ENCODE results near the gene PRODH2.
"Not testable (repeated sequence)": the region's sequence is repeated elsewhere in the genome, so short reads cannot be mapped to it uniquely, and the experiment has no call there.

Gene PRODH2

DNA sequence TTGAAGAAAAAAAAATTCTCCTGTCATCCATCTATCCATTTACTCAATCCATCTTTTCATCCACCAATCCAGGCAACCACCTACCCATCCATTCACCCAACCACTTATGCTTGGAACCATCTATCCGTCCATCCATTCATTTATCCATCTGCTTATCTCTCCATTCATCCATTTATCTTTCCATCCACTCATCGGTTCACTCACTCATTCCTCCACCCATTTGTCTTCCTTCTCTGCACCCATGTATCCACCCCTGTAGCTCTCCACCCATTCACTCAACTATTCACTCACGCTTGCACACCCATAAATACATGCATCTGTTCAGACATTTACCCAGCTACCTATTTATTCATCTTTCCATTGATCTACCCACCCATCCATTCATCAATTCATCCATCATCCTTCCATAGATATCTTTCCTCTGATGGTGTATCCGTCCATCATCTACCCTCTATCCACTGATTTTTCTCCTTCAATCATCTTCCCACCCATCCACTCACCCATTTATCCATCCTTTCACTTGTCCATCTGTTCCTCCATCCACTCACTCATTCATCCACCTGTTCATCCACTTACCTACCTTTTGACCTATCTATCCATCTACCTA lies 30.1 kb upstream of the PRODH2 start:
- no peak for DNase-seq

DNA sequence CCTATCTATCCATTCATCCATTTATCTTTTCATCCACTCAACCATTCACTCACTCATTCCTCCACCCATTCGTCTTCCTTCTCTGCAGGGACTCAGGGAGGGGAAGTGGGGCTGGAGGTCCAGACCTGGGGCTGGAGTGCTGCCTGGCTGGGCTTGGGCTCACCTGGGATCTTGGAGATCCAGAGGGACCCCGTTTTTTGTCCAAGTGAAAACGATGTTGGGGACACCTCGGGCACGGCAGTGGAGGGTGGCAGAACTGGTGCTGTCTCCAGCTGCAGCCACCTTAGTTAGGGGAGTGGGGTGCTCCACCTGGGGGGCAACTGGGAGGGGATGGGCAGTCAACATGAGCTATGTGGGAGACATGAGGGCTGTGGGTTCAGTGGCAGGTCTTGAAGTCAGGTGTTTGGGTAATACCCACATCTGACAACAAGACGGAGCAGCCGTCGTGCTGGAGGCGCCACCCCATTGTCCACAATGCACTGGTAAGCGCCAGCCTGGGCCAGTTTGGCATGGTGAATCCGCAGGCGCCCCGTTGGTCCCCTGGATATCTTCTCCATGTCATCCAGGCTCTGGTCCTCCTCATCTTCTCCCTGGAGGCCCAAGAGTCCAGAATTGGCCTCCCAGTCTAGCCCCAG lies 29.4 kb upstream of the PRODH2 start:
- no peak for DNase-seq

DNA sequence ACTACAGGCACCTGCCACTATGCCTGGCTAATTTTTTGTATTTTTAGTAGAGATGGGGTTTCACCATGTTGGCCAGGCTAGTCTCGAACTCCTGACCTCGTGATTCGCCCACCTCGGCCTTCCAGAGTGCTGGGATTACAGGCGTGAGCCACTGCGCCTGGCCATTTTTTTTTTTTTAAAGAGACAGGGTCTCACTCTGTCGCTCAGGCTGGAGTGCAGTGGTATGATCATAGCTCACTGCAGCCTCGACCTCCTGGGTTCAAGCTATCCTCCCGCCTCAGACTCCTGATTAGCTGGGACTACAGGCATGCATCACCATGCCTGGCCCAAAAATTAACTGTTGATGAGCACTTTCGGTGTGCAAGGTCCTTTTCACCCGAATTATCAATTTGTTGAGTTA lies 23.5 kb upstream of the PRODH2 start:
- DNase-seq, result not testable (repeated sequence)

DNA sequence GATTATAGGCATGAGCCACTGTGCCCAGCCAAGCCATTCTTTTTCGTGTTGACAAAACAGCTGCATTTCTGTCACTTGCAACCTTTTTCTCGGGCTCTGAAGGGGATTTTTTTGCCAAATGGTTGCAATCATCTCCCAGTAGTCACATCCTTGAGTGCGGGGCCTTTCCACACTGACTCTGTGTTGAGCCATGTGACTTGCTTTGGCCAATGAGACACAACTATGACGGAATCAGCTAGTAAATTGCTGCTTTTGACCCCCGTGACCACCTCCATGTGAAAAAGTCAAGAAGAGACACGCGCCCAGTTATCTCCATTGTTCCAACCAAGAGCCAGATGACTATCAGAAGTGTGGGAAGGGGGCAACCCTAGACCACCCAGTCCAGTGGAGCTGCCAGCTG lies 21.3 kb upstream of the PRODH2 start:
- DNase-seq, result no peak

DNA sequence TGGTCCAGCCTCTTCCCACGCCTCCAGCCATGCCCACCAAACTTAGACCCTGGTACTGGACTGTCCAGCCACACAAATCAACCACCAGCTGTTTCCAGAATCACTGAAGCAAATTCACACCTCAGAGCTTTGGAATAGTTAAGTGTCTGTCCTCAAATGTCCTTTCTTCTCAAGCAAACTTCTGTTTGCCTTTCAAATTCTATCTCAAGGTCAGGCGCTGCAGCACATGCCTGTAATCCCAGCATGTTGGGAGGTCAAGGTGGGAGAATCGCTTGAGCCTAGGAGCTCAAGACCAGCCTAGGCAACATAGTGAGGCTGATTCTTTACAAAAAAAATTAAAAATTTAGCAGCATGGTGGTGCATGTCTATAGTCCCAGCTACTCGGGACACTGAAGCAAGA lies 19.4 kb upstream of the PRODH2 start:
- no peak for DNase-seq

DNA sequence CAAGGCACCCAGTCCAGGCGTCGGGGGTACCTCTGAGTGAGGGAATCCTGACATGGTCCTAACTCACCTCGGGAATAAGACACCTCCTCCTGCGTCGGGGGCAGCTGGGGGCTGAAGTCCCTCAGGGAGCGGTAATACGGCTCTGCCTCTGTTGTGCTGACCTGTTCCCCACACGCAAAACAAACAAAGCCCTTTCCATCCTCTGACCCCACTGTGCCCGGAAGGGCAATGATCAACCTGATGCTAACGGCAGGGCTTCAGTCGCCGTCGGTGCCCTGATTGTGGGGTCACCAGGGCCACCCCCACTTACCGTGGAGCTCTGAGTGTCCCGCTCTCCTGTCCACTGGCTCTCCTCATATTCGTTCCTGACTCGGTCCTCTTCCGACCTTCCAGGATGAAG lies 18.3 kb upstream of the PRODH2 start:
- no peak for DNase-seq

DNA sequence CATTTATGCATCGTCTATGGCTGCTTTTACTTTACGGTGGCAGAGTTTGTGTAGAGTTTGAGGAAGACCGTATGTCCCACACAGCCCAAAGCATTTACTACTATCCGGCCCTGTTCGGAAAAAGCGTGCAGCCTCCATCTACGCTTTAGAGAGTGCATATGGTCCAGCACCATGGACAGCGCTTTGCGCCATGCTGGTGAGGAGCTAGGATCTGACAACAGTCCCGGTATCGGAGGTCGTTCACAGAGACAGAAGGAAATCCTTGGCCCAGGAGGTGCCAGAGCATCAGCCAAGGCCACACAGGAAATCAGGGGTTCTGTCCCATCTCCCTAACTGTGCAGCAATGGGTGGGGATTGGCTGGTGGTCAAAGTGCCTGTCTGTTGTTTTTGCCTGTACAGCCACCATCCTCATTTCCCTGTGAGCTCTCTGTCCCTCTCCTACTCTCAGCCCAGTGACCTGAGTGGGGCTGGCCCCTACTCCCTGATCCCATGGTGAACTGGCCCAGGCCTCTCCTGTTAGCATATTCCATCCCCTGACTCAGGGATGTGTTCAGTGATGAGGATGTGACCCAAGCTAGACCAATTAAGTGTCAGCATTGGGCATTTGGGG lies 16.2 kb upstream of the PRODH2 start:
- DNase-seq, result peak; percentile 89

DNA sequence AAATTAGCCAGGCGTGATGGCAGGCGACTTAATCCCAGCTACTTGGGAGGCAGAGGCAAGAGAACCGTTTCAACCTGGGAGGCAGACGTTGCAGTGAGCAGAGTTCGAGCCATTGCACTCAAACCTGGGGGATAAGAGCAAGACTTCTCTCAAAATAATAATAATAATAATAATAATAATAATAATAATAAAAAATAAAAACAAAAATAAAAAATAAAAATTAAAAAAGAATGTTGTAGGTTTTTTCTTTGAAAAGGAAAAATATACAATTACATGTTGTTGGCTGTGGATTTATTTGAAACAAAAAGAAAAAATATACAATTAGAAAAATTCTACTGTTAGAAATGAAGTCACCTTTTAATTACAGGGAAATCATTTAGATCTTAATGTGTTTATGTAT lies 11.5 kb upstream of the PRODH2 start:
- no peak for DNase-seq

DNA sequence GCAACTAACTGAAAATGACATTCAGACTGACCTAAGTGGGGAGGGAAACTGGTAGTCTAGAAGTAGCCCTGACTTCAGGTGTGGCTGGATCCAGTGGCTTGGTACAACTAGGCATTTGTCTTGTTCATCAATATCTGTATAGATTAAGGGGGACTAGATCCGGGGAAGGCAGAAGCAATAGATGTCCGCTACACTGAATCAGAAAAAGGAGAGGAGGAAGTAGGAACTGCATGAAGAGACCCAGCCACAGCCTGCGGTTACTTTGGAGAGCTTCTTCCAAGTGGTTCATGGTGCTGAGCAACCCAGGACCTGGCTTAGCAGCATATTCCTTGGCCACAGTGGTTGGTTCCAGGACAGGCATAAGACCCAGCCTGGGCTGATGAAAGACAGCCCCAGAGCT lies 9.9 kb upstream of the PRODH2 start:
- DNase-seq, result no peak

DNA sequence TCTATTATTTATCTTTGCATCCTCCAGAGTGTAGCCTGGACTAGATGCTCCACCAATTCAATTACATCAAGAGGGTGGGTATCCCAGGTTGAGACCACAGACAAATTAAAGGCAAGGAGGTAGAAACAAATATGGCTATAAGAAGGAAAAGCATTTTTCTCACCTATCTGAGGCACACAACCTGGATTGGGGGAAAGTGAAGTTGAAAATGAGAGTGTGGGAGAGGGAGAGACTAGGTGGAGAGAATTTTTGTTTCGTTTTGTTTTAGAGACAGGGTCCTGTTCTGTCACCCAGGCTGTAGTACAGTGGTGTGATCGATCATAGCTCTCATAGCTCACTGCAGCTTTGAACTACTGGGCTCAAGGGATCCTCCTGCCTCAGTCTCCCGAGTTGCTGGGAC lies 5.8 kb upstream of the PRODH2 start:
- DNase-seq, result no peak

DNA sequence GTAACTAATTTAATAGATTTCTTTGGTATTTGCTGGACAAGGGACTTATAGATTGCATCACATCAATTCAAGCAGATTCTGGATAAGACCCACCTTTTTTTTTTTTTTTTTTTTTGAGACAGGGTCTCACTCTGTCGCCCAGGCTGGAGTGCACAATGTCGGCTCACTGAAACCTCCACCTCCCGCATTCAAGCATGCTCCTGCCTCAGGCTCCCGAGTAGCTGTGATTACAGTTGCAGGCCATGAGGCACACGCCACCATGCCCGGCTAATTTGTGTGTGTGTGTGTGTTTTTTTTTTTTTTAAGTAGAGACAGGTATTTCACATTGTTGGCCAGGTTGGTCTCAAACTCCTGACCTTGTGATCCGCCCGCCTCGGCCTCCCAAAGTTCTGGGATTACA lies 4.2 kb upstream of the PRODH2 start:
- DNase-seq, result no peak

DNA sequence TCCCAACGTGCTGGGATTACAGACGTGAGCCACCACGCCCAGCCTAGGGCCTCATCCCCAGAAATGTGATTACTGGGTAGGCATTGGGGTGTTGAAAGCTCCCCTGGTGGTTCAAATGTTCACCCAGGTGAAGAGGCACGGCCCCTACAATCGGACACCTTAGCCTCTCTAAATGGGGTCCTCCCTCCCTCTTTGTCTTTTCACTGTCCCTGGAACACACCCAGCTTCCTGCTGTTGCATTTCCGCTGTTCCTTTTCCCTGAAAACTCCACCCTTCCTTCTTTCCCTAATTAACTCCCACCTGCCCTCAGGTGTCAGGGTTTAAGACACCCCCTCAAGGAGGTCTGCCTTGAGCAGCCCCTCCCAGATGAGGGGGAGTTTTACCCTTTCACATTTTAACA lies 3.6 kb upstream of the PRODH2 start:
- DNase-seq, result no peak

DNA sequence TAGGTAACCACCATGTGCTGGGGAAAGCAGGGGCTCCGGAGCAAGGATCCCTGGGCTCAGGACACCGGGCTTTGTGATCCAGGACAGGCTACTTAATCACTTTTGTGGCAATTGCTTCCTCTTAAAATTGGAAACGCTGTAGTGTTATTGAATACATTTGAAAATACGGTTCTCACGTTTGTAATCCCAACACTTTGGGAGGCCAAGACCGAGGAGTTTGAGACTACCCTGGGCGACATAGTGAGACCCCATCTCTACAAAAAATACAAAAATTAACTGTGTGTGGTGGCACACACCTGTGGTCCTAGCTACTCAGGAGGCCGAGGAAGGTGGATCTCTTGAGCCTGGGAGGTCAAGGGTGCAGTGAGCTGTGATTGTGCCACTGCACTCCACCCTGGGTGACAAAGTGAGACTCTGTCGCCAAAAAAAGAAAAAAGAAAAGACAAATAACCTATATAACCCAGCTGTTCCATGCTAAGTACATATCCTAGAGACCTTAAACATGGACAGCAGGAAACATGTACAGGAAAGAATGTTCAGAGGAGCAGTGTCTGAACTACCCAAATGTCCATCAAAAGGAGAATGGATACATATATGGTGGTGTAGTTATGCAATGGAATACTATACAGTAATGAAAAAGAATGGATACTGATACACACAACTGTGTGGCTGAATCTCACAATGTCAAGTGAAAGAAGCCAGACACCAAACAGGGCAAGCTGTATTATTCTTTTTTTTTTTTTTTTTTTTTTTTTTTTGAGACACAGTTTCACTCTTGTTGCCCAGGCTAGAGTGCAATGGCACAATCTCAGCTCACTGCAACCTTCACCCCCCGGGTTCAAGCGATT lies 622 bp upstream of the PRODH2 start:
- no peak for DNase-seq

DNA sequence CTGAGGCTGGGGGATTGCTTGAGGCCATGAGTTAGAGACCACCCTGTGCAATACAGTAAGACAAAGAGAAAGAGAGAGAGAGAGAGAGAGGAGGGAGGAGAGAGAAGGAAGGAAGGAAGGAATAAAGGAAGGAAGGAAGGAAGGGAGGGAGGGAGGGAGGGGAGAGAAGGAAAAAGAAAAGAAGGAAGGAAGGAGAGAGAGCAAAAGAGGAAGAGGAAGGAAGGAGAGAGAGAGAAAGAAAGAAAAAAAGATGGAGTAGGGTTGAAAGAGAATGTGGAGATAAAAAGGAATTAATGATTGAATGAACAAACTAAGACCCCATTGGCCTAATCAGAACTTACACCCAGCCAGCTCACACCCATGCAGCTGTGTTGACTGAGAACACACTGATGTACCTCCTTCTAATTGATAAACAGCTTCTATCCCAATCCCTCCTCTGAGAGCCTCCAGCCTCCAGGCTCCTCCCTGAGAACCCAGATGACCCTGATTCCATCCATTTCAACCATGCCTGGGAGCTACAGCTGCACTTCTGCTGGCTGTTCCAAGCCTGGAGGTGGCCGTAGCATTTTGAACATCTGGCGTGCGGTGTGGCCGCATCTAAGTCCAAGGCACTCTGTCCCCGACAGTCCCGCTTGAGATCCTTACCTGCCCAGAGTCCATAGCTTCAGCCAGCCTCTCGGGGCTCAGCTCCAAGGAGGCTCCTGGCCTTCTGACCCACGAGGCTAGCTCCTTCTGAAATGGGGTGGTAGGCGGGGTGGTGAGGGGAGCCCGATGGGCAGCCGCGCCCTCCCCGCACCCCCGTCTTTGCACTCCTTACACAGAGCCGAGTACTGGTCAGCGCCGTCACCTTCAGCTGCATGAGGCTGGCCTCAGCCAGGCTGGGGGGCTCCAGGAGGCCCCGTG lies 1.1 kb downstream of the PRODH2 start:
- DNase-seq, result no peak

DNA sequence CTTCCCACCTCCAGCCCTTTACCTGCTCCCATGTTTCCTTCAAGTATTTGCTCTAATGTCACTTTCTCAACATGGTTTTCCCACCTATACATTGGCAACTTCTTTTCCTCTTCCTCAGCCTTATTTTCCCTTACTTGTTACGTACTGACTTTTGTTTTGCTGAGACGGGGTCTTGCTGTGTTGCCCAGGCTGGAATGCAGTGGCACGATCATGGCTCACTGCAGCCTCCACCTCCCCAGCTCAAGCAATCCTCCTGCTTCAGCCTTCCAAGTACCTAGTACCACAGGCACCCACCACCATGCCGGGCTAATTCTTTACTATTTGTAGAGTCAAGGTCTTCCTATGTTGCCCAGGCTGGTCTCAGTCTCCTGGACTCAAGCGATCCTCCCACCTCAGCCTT lies 5.0 kb downstream of the PRODH2 start:
- no peak for DNase-seq

DNA sequence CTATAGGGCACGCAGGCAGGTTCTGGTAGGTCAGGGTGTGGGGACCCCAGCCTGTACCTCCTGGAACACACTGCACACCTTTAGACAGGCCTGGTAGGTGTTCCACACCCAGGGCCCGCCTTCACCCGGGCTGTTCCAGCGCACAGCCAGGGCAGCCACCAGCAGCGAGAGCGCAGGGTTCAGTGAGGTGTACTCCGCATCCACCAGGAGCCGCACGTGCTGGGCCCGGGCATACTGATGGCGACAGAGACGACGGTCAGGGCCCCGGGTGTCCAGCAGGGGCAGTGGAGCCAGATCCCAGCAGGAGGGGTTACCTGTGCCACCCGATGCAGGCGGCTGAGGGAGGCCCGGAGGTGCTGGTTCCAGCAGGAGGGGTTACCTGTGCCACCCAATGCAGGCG lies 6.0 kb downstream of the PRODH2 start:
- DNase-seq, result no peak

DNA sequence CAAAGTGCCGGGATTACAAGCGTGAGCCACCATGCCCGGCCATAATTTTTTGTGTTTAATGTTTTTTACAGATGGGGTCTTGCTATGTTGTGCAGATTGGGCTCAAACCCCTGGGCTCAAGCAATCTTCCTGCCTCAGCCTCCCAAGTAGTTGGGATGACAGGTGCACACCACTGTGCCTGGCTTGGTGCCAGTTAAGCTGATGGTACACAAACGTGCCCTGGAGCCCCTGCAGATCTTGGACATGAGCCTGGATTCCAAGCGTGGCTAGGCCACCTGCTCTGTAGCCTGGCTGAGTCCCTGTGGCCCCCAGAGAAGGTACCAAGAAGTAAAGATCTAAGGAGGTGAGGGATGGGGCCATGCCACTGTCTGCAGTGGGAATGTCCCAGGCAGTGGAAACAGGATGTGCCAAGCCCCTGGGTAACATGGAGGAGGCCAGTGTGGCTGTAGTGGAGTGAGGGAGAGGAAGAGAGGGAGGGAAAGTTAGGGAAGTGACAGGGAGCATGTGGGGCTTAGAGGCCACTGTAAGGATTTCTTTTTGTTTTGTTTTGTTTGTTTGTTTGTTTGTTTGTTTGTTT lies 7.0 kb downstream of the PRODH2 start:
- no peak for DNase-seq

DNA sequence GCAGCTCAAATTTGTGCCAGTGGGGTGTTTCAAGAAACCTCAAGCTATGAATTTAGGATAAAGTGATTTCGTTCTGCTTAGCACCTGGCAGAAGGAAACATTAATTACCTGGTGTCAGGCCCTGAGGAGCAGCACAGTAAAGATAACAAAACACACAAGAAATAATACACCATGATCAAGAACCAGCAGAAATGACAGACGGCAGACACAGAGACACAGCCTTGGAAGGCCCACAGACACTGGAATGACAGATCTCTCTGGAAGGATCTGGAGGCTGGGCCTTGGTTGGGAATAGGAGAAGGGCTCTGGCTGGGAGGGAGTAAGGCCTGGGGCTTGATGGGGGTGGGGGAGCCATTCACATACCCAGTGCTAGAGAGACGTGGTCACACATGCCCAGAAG lies 10.8 kb downstream of the PRODH2 start:
- no peak for DNase-seq

DNA sequence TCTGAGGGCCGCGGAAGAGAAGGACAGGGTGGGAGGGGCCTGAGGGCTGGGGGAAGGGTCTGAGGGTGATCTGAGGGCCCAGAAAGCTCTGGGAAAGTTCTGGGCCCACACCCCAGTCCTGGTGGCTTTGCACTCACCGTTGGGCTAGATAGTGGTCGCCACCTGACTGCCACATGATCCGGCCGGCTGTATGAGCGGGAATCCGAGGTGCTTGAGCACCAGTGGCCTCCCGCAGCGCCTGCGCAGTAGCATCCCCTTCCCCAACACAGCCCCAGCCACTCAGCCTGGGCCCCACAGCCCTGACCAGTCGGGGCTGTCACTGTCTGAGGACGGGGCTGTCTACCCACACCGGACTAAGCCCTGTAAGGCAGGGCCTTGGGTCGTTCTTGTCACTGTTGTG lies 15.0 kb downstream of the PRODH2 start:
- DNase-seq, result peak; percentile 62

DNA sequence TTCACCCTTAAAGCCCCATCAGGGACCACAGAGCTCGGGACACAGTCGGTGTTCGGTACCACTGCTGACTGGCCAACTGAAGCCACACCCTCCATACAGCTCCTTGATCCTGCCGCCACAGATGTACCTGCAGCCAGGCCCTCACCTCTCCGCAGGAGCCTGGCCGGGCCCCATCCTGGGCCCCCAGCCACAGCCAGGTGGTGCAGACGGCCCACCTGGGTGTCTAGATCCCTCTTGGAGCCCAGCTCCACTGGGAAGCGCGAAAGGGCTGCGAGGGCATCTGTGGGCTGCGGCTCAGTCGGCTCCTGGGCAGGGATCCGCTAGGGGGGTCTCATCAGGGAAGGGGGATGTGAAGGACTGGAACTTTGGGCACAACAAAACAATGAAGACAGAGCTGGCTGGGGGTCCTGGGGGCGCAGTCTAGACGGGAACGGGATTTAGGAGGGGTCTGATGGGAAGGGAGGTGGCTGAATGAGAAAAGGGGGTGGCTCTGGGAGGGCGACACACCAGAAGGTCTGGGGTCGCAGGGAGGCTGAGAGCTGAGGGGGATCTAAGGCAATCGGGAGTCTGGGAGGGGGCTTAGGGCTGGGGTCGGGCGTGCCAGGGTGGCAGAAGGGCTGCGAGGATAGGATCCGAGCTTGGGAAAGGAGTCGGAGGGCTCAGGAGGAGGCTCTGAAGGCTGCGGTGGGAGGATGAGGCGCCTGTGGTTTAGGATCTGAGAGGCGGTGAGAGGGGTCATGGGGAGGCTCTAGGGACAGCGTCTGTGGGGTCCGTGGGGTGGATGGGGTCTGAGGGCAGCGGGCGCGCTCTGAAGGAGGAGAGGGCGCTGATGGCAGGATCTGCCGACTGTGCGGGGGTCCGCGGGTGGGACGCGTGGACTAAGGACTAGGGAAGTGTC lies 15.8 kb downstream of the PRODH2 start:
- no peak for DNase-seq

DNA sequence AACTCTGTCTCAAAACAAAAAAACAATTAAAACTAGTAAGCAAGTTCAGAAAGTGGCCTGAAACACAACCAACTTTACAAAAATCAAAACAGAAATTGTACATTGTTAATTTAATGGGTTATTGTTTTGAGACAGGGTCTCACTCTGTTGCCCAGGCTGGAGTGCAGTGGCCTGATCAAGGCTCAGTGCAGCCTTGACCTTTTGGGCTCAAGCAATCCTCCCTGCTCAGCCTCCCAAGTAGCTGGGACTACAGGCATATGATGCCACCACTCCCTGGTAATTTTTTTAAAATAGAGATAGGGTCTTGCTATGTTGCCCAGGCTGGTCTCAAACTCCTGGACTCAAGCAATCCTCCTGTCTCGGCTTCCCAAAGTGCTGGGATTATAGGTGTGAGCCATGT lies 17.1 kb downstream of the PRODH2 start:
- not testable (repeated sequence) for DNase-seq
